ENCODE data around the gene ABTB2. TPM values are rescaled to one million over a fixed set of nuclear protein-coding genes. Genes with fewer than 3 reads are reported as not detected.

Gene ABTB2
- total and polyA plus RNA-seq, 9 of the 15 experiments (the other 6 are each of a cell fraction or from before 2014, with no cell fraction given) = 0.03 to 0.18 (median 0.12) TPM; not detected in 2

GRCh38 chr11:34148504-34149165, 209.2 kb downstream of the ABTB2 start:
- ATAC-seq (no peak), FAIRE-seq (no peak), DNase-seq (ENCODE audit: extremely low read depth in 1 of 4, low spot score in 3 of 4) (no peak)
- Histone ChIP-seq H3K9me1 (ENCODE audit: control insufficient read depth, insufficient read depth, low read length) (no peaks in the 10 kb centered on the region), H3K9ac (ENCODE audit: insufficient read depth in 1 of 2, low read depth in 2 of 2, low read length in 2 of 2) (no peak overlapping the region), H3K4me3 (no peak overlapping the region), H2AFZ (ENCODE audit: low read depth, low read length) (no peak overlapping the region), H3K27me3 (ENCODE audit: control insufficient read depth in 2 of 2, insufficient read depth in 2 of 2, low read length in 2 of 2) (no peaks in the 10 kb centered on the region), H4K20me1 (replicated peaks; ENCODE audit: control insufficient read depth, insufficient read depth, low read length) (peaks cover 3% of the 10 kb centered on the region; the same call in 1 of the 2 replicates), H3K4me2 (ENCODE audit: insufficient read depth, low read length) (no peak overlapping the region), H3K4me1 (replicated peaks in 1 of 2; ENCODE audit: control insufficient read depth in 2 of 2, insufficient read depth in 2 of 2, low read length in 2 of 2) (peaks cover 0 to 4% of the 10 kb centered on the region in 2 experiments; a peak in 1 of 5 replicates), H3K36me3 (ENCODE audit: control insufficient read depth, insufficient read depth, low read length) (peaks cover 97% of the 10 kb centered on the region), H3K27ac (ENCODE audit: extremely low read depth, low read depth, low read length) (no peak overlapping the region), H3K9me3 (replicated peaks; ENCODE audit: control insufficient read depth, insufficient read depth, low read depth, low read length) (no peaks in the 10 kb centered on the region), H3K79me2 (ENCODE audit: control insufficient read depth, insufficient read depth, low read length) (no peaks in the 10 kb centered on the region)
- in situ Hi-C loops (cut with MboI) (no loop called here), intact Hi-C loops (cut with micrococcal nuclease) (no loop called here)
- ChIA-PET CTCF (ENCODE audit: low intra/inter-chr PET ratio) (interaction anchor here (0.7 kb wide), 1 partner anchor 210 kb away, joined by 4 read pairs; no protein-coding TSS in a partner anchor), POLR2A (interaction anchor here (1.0 to 1.2 kb wide), 2 partner anchors 13 to 43 kb away, joined by 3 read pairs; partner anchors contain the start of gene NAT10)
- WGBS (ENCODE audit: insufficient coverage, low coverage, missing lambda C conversion rate) = 91% methylated on average over 14 of the region's 16 CpGs
- no TSS peak for BruUV-seq (replicated peaks)
- TF ChIP-seq, protein P1, sequence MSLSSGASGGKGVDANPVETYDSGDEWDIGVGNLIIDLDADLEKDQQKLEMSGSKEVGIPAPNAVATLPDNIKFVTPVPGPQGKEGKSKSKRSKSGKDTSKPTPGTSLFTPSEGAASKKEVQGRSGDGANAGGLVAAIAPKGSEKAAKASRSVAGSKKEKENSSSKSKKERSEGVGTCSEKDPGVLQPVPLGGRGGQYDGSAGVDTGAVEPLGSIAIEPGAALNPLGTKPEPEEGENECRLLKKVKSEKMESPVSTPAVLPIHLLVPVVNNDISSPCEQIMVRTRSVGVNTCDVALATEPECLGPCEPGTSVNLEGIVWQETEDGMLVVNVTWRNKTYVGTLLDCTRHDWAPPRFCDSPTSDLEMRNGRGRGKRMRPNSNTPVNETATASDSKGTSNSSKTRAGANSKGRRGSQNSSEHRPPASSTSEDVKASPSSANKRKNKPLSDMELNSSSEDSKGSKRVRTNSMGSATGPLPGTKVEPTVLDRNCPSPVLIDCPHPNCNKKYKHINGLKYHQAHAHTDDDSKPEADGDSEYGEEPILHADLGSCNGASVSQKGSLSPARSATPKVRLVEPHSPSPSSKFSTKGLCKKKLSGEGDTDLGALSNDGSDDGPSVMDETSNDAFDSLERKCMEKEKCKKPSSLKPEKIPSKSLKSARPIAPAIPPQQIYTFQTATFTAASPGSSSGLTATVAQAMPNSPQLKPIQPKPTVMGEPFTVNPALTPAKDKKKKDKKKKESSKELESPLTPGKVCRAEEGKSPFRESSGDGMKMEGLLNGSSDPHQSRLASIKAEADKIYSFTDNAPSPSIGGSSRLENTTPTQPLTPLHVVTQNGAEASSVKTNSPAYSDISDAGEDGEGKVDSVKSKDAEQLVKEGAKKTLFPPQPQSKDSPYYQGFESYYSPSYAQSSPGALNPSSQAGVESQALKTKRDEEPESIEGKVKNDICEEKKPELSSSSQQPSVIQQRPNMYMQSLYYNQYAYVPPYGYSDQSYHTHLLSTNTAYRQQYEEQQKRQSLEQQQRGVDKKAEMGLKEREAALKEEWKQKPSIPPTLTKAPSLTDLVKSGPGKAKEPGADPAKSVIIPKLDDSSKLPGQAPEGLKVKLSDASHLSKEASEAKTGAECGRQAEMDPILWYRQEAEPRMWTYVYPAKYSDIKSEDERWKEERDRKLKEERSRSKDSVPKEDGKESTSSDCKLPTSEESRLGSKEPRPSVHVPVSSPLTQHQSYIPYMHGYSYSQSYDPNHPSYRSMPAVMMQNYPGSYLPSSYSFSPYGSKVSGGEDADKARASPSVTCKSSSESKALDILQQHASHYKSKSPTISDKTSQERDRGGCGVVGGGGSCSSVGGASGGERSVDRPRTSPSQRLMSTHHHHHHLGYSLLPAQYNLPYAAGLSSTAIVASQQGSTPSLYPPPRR (CRISPR knock-in tag; IDR thresholded peaks at IDR 0.05; ENCODE audit: borderline replicate concordance) = no peak
- TF ChIP-seq ETV6 (IDR thresholded peaks at IDR 0.05; ENCODE audit: borderline replicate concordance in 1 of 2, low read depth in 2 of 2, low read length in 1 of 2) (no peak), ETV6 (CRISPR knock-in tag; IDR thresholded peaks at IDR 0.05; ENCODE audit: borderline replicate concordance) (no peak), ZBTB12 (CRISPR knock-in tag; IDR thresholded peaks at IDR 0.05) (no peak), NCOA4 (IDR thresholded peaks at IDR 0.05; ENCODE audit: partially characterized antibody) (no peak), CEBPB (tag; IDR thresholded peaks at IDR 0.05) (peak; percentile 68), ZC3H11A (IDR thresholded peaks at IDR 0.05; ENCODE audit: low read depth, low read length) (no peak), SMARCE1 (IDR thresholded peaks at IDR 0.05) (no peak), LCOR (CRISPR knock-in tag; IDR thresholded peaks at IDR 0.05) (no peak), GTF2E2 (tag; IDR thresholded peaks at IDR 0.05) (no peak), MCM7 (IDR thresholded peaks at IDR 0.05) (no peak), CBX8 (IDR thresholded peaks at IDR 0.05; ENCODE audit: borderline replicate concordance, extremely low read depth, low read depth, low read length, poor library complexity, severe bottlenecking) (no peak), POLR2G (IDR thresholded peaks at IDR 0.05; ENCODE audit: low read depth, low read length) (0 out of 2 replicates have a peak, but pooled peaks have one; percentile 23)
- TF ChIP-seq, protein P2, sequence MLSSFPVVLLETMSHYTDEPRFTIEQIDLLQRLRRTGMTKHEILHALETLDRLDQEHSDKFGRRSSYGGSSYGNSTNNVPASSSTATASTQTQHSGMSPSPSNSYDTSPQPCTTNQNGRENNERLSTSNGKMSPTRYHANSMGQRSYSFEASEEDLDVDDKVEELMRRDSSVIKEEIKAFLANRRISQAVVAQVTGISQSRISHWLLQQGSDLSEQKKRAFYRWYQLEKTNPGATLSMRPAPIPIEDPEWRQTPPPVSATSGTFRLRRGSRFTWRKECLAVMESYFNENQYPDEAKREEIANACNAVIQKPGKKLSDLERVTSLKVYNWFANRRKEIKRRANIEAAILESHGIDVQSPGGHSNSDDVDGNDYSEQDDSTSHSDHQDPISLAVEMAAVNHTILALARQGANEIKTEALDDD (IDR thresholded peaks at IDR 0.05) = no peak

Data from K562 (cell line).